Left ventricle myocardium inferior (tissue), 1 donor: ENCODE measurements around the gene NINJ2. TPM values are rescaled to one million over a fixed set of nuclear protein-coding genes. Genes with fewer than 3 reads are reported as not detected.

ENCODE experiments used
- DNase-seq: peaks from one replicate; pipeline ENCODE4 v3.0.0-alpha.2; 2020
- H3K27ac ChIP-seq: fragments of 200-600 bp; replicated peaks from 2 replicates; pipeline ENCODE4 v1.8.0; 2021
- H3K27me3 ChIP-seq: fragments of 200-600 bp; 2 replicates; pipeline ENCODE4 v1.8.0; 2021; ENCODE audit warnings: low read depth
- H3K36me3 ChIP-seq: fragments of 200-600 bp; 2 replicates; pipeline ENCODE4 v1.8.0; 2021
- H3K4me1 ChIP-seq: fragments of 200-600 bp; 2 replicates; pipeline ENCODE4 v1.8.0; 2021
- H3K4me3 ChIP-seq: fragments of 200-600 bp; 2 replicates; pipeline ENCODE4 v1.8.0; 2021; ENCODE audit warnings: mild to moderate bottlenecking, moderate library complexity
- H3K9me3 ChIP-seq: fragments of 200-600 bp; replicated peaks from 2 replicates; pipeline ENCODE4 v1.8.0; 2021
- CTCF ChIP-seq: fragments of 200-600 bp; IDR thresholded peaks from 2 replicates; pipeline ENCODE4 v1.8.0; 2021; ENCODE audit warnings: antibody characterized with exemption, mild to moderate bottlenecking, borderline replicate concordance
- intact Hi-C: fragments of 100-400 bp; cut with micrococcal nuclease; formaldehyde crosslinking; loops from one replicate; pipeline ENCODE4 v1.11.0; 2022
- total RNA-seq: library from RNA; stranded (reverse); fragmentation: NEBNext Ultra II Directional; extraction: Animal tissue kit (Norgen Biotek cat#: 25700); gene quantifications from one replicate; pipeline ENCODE4 v1.2.1, GENCODE V29; 2021
- donor health status: DM: no; HTN: yes; CAD: no; lungs with severe emphysema.

Gene NINJ2
- total RNA-seq, 1 donor from 2014 or later = 4.6 TPM

GRCh38 chr12:549476-550082 lies 113.7 kb downstream of the NINJ2 start:
- Histone ChIP-seq H3K27ac (peak overlapping the region; percentile 89), H3K27me3 (peaks cover 14% of the 10 kb centered on the region), H3K4me3 (peak overlapping the region; percentile 35), H3K9me3 (no peaks in the 10 kb centered on the region), H3K36me3 (no peaks in the 10 kb centered on the region), H3K4me1 (peaks cover 78% of the 10 kb centered on the region)
- TF ChIP-seq CTCF = no peak
- DNase-seq = no peak
- intact Hi-C loops = loop anchor here (5.0 kb wide), 1 partner anchor 102 kb away; no protein-coding TSS in a partner anchor

GRCh38 chr12:547883-548470 lies 115.3 kb downstream of the NINJ2 start:
- Histone ChIP-seq H3K9me3 (no peaks in the 10 kb centered on the region), H3K4me1 (peaks cover 66% of the 10 kb centered on the region), H3K27me3 (peaks cover 14% of the 10 kb centered on the region), H3K4me3 (no peak overlapping the region), H3K27ac (peak overlapping the region; percentile 89), H3K36me3 (no peaks in the 10 kb centered on the region)
- intact Hi-C loops = loop anchor here (5.0 kb wide), 1 partner anchor 101 kb away; no protein-coding TSS in a partner anchor
- DNase-seq = no peak
- TF ChIP-seq CTCF = no peak

GRCh38 chr12:546920-547845 lies 116.1 kb downstream of the NINJ2 start:
- intact Hi-C loops = loop anchor here (5.0 kb wide), 1 partner anchor 100 kb away; no protein-coding TSS in a partner anchor
- Histone ChIP-seq H3K4me3 (no peak overlapping the region), H3K9me3 (no peaks in the 10 kb centered on the region), H3K27ac (peak overlapping the region; percentile 89), H3K4me1 (peaks cover 65% of the 10 kb centered on the region), H3K36me3 (no peaks in the 10 kb centered on the region), H3K27me3 (peaks cover 14% of the 10 kb centered on the region)
- DNase-seq = peak; percentile 62
- peak; percentile 99 for TF ChIP-seq CTCF

- no peak overlapping the region for H3K4me3 ChIP-seq
- H3K27me3 ChIP-seq = peaks cover 14% of the 10 kb centered on the region
- H3K27ac ChIP-seq = no peak overlapping the region
- DNase-seq = no peak
- intact Hi-C loops = loop anchor here (5.0 kb wide), 1 partner anchor 99 kb away; no protein-coding TSS in a partner anchor
- peaks cover 62% of the 10 kb centered on the region for H3K4me1 ChIP-seq
- H3K9me3 ChIP-seq = no peaks in the 10 kb centered on the region
- TF ChIP-seq CTCF = no peak
- no peaks in the 10 kb centered on the region for H3K36me3 ChIP-seq
Measured at GRCh38 chr12:546265-546919, 116.9 kb downstream of the NINJ2 start.

DNA sequence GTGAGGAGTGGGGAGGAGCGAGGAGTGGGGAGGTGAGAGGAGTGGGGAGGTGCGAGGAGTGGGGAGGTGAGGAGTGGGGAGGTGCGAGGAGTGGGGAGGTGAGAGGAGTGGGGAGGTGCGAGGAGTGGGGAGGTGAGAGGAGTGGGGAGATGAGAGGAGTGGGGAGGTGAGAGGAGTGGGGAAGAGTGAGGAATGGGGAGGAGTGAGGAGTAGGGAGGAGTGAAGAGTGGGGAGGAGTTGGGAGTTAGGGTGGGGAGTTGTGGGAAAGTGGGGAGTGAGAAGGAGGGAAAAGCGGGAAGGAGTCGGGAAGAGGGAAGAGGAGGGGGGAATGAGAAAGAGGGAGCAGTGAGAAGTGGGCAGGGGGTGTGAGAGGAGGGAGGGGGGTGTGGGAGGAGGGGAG lies 117.4 kb downstream of the NINJ2 start:
- peaks cover 62% of the 10 kb centered on the region for H3K4me1 ChIP-seq
- TF ChIP-seq CTCF = no peak
- DNase-seq = no peak
- no peak overlapping the region for H3K27ac ChIP-seq
- H3K4me3 ChIP-seq = no peak overlapping the region
- intact Hi-C loops = loop anchor here (5.0 kb wide), 1 partner anchor 99 kb away; no protein-coding TSS in a partner anchor
- H3K27me3 ChIP-seq = peaks cover 14% of the 10 kb centered on the region
- H3K9me3 ChIP-seq = no peaks in the 10 kb centered on the region
- no peaks in the 10 kb centered on the region for H3K36me3 ChIP-seq
